Skeletal muscle tissue (tissue), 4 donors: ENCODE measurements around the gene TMEM204. TPM values are rescaled to one million over a fixed set of nuclear protein-coding genes. Genes with fewer than 3 reads are reported as not detected.
A peak's percentile ranks its signal among the peaks of the same experiment; 100 is the strongest.

Experiments used
- H3K27ac ChIP-seq: one replicate; pipeline ENCODE4 v1.7.0; 2013; ENCODE audit warnings: mild to moderate bottlenecking, low read depth, low read length, inconsistent platforms
- H3K27me3 ChIP-seq, 3 donors: one replicate each; pipeline ENCODE4 v1.7.0; 2013; ENCODE audit warnings: low read length in 3 of 3; ENCODE audit not compliant: control insufficient read depth in 3 of 3, insufficient read depth in 3 of 3
- H3K36me3 ChIP-seq, 3 donors: one replicate each; pipeline ENCODE4 v1.7.0; 2013; ENCODE audit warnings: low read length in 3 of 3; ENCODE audit not compliant: control insufficient read depth in 3 of 3, insufficient read depth in 3 of 3
- H3K4me1 ChIP-seq, 3 donors: one replicate each; pipeline ENCODE4 v1.7.0; 2013; ENCODE audit warnings: low read length in 3 of 3, mild to moderate bottlenecking in 3 of 3; ENCODE audit not compliant: control insufficient read depth in 3 of 3, insufficient read depth in 3 of 3
- H3K4me3 ChIP-seq, 3 donors: one replicate each; pipeline ENCODE4 v1.7.0; 2013; ENCODE audit warnings: low read length in 3 of 3
- H3K9ac ChIP-seq, 3 donors: one replicate each; pipeline ENCODE4 v1.7.0; 2013; ENCODE audit warnings: low read length in 3 of 3, mild to moderate bottlenecking in 3 of 3, moderate library complexity in 2 of 3, low read depth in 1 of 3
- H3K9me3 ChIP-seq, 3 donors: one replicate each; pipeline ENCODE4 v1.7.0; 2013; ENCODE audit warnings: low read length in 3 of 3; ENCODE audit not compliant: control insufficient read depth in 3 of 3
- total RNA-seq: library from RNA; depleted of rRNA; stranded (reverse); fragments of >200 nt; gene quantifications from one replicate; pipeline ENCODE4 v1.2.3, GENCODE V29; 2014
- donor health status: Osteomylitis.

TMEM204 gene
- total RNA-seq, 1 donor from 2014 or later: 8.9 TPM

DNA sequence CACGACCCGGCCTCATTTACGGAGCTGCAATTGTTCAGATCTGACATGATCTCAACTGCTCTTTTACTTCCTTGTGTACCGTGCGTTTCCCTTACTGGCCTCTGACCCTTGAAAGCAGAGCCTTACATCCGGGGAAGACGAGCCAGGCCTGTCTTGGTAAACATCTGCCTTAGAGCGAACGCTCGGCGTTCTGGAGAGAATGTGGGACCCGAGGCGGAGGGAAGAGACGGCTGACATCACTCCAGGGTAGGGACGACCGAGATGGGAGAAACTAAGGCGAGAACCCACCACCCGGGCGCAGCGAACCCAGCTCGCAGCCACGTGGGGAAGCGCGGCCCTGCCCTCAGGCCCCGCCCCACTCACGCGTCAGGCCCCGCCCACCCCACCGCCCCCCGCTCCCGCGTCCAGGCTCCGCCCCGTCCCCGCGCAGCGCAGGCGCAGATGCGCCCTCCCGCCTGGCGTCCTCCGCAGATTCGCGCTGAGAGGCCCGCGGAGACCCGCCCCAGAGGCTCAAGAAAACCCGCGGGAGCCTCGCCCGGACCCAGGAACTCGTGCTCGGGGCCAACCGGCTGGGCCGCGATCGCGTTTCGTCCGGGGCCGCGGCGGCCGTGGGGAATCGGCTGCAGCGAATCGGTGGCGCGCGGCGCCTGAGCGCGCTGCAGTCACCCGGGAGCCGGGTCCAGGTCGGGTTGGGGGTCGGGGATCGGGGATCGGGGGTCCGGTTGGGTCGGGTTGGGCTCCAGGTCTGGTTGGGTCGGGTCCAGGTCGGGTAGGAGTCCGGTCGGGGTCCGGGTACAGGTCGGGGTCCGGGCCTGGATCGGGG, 40.3 kb upstream of the TMEM204 start, which contains the start of gene TELO2:
Gene TELO2, plus strand, starts transcription at position 438 of the 823 bp plus-strand sequence. CDS start 922 bp downstream, outside the sequence.
- peaks cover 20 to 22% (median 22%) of the 10 kb centered on the region in 3 donors for H3K4me1 ChIP-seq
- peak within 1 kb of the TSS; percentile 87 for H3K27ac ChIP-seq
- peaks cover 21 to 29% (median 28%) of the 10 kb centered on the region in 3 donors for H3K36me3 ChIP-seq
- H3K9ac ChIP-seq: peak within 1 kb of the TSS; percentile 80 to 90 (median 84)
- H3K9me3 ChIP-seq: no peaks in the 10 kb centered on the region
- peak within 1 kb of the TSS; percentile 81 to 86 (median 86) for H3K4me3 ChIP-seq
- H3K27me3 ChIP-seq: no peaks in the 10 kb centered on the region

DNA sequence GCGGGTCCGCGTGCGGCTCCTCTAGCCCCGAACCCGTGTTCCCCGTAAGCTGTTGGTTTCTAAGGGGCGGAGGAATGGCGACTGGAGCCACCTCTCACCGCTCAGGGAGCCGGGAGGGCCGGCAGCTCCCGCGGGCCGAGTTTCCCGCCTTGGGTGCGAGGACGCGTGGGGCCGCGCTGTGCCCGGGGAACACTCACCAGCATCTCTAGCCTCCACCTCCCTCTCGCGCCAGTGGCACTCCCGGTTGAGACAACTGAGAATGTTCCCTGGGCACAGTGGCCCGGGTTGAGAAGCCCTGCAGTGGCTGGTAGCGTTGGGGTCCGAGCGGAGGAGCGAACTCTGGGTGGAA, 39.7 kb upstream of the TMEM204 start:
- no peaks in the 10 kb centered on the region for H3K9me3 ChIP-seq
- peak overlapping the region; percentile 77 to 90 (median 84) for H3K9ac ChIP-seq
- H3K4me1 ChIP-seq: peaks cover 20 to 22% (median 22%) of the 10 kb centered on the region in 3 donors
- peaks cover 22 to 30% (median 29%) of the 10 kb centered on the region in 3 donors for H3K36me3 ChIP-seq
- peak overlapping the region; percentile 78 to 86 (median 86) for H3K4me3 ChIP-seq
- H3K27ac ChIP-seq: peak overlapping the region; percentile 87
- H3K27me3 ChIP-seq: no peaks in the 10 kb centered on the region

DNA sequence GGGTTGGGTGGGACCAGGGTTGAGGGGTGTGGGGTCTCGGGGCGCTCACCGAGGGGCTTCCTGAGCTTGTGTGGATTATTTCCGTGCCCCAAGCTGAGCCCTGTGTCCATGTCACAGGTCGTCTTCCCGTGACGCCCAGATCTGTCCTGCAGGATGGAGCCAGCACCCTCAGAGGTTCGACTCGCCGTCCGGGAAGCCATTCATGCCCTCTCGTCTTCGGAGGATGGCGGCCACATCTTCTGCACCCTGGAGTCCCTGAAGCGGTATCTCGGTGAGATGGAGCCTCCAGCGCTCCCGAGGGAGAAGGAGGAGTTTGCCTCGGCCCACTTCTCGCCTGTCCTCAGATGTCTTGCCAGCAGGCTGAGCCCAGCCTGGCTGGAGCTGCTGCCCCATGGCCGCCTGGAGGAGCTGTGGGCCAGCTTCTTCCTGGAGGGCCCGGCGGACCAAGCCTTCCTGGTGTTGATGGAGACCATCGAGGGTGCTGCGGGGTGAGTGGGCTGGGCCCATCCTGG, 39.3 kb upstream of the TMEM204 start:
- no peaks in the 10 kb centered on the region for H3K27me3 ChIP-seq
- peak overlapping the region; percentile 77 to 90 (median 84) for H3K9ac ChIP-seq
- peaks cover 20 to 22% (median 22%) of the 10 kb centered on the region in 3 donors for H3K4me1 ChIP-seq
- H3K36me3 ChIP-seq: peaks cover 26 to 35% (median 33%) of the 10 kb centered on the region in 3 donors
- H3K9me3 ChIP-seq: no peaks in the 10 kb centered on the region
- peak overlapping the region; percentile 78 to 86 (median 86) for H3K4me3 ChIP-seq
- H3K27ac ChIP-seq: peak overlapping the region; percentile 87

DNA sequence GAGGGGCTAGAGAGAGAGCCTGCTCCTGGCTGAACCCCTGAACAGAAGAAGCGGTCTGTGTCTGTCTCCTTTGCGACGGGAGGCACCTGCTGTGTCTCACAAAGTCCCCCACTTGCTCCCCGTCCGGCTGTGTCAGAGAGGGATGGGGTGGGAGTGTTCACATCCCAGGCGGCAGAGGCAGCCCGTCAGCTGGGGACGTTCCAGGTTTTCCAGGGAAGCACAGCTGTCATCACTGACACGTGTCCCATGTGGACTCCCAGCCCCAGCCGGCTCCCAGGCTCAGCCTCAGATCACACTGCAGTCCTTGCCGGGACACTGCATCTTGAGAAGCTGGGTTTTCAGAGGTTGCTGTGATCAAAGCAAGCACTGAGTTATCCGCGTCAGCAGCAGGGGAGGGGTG, 38.8 kb upstream of the TMEM204 start:
- Histone ChIP-seq H3K9me3 (no peaks in the 10 kb centered on the region), H3K36me3 (peaks cover 30 to 38% (median 37%) of the 10 kb centered on the region in 3 donors), H3K27ac (no peak overlapping the region), H3K9ac (peak overlapping the region in 1 of 3 donors; percentile 45), H3K4me3 (peak overlapping the region in 1 of 3 donors; percentile 78), H3K4me1 (peaks cover 20 to 22% (median 22%) of the 10 kb centered on the region in 3 donors), H3K27me3 (no peaks in the 10 kb centered on the region)

DNA sequence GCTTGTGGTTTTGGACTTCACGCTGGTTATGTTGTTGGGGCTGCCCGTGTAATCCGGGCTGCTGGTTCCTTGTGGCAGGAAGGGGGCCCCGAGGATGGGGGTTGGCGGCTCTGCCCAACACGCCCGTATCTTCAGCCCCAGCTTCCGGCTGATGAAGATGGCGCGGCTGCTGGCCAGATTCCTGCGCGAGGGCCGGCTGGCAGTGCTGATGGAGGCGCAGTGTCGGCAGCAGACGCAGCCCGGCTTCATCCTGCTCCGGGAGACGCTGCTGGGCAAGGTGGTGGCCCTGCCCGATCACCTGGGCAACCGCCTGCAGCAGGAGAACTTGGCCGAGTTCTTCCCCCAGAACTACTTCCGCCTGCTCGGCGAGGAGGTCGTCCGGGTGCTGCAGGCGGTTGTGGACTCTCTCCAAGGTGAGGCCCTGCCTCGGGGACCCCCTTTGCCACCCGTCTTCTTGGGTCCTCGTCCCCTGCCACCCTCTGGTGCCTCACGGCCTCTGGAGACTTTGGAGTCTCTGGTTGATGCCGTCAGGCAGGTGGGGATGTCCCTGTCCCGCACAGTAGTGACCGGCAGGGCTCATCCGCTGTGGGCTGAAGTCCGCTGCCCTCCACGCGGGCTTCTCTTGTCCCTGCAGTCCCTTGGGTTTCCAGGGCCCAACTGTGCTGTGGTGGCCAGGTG, 38.1 kb upstream of the TMEM204 start:
- Histone ChIP-seq H3K36me3 (peaks cover 34 to 44% (median 43%) of the 10 kb centered on the region in 3 donors), H3K4me3 (no peak overlapping the region), H3K9me3 (no peaks in the 10 kb centered on the region), H3K9ac (no peak overlapping the region), H3K27me3 (no peaks in the 10 kb centered on the region), H3K27ac (no peak overlapping the region), H3K4me1 (peaks cover 20 to 22% (median 22%) of the 10 kb centered on the region in 3 donors)

DNA sequence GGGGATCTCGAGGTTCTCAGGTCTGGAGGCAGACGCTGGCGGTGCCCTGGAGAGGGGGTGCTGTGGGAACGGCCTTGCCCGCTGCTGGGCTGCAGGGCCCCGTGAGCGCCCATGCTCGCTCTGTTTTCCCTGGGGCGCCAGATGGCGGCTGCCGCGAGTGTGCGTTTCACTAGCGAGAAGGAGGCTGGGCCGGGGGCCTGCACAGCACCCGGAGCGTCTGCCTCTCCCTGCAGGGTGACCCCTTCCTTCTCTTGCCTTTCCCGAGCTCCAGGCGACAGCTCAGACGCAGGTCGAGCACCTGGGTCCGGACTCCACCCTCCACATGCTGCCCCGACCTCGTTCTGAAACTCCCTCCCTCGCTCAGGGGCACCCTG, 37.6 kb upstream of the TMEM204 start:
- H3K9ac ChIP-seq: no peak overlapping the region
- no peak overlapping the region for H3K27ac ChIP-seq
- H3K4me3 ChIP-seq: no peak overlapping the region
- H3K9me3 ChIP-seq: no peaks in the 10 kb centered on the region
- H3K4me1 ChIP-seq: peaks cover 20 to 22% (median 22%) of the 10 kb centered on the region in 3 donors
- H3K36me3 ChIP-seq: peaks cover 34 to 48% (median 47%) of the 10 kb centered on the region in 3 donors
- no peaks in the 10 kb centered on the region for H3K27me3 ChIP-seq

DNA sequence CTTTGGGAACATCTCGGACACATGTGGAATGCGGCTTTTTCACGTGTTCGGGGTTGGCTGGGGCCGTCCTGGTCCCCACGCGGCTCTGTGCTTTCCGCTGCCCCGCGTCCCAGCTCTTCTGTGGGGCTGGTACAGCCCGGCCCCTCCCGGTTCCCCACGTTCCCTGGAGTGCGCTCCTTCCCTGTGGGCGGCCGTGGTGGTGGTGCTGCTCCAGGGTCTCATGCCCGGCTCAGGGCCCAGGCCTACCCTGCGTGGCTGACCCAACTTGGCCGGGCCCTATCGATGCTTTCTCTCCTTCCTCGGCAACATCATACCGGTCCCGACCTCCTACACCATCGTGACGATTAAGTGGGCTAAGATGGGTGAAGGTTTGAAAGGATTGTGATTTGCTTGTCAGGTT, 37.0 kb upstream of the TMEM204 start:
- Histone ChIP-seq H3K4me3 (no peak overlapping the region), H3K9me3 (no peaks in the 10 kb centered on the region), H3K4me1 (peaks cover 20 to 22% (median 22%) of the 10 kb centered on the region in 3 donors), H3K27ac (no peak overlapping the region), H3K27me3 (no peaks in the 10 kb centered on the region), H3K36me3 (peaks cover 37 to 52% (median 51%) of the 10 kb centered on the region in 3 donors), H3K9ac (no peak overlapping the region)

DNA sequence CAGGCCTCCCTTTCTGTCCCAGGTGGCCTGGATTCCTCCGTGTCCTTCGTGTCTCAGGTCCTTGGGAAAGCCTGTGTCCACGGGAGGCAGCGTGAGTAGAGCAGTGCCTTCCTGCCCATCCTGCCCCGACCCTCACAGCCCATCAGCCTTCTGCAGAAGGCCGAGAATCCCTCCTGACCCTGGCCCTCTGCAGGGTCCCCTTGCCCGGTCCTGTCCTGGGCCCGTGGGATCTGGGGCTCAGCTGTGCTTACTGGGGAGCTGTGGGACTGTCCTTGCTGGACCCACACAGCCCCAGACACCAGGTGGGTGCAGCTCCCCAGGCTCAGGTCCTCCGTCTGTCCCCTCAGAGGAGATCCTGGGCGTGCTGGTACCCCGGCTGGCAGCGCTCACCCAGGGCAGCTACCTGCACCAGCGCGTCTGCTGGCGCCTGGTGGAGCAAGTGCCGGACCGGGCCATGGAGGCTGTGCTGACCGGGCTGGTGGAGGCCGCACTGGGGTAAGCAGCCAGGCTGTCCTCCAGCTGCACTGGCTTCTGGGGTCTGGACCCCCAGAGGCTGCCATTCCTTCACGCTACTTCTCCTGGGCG, 36.4 kb upstream of the TMEM204 start:
- Histone ChIP-seq H3K9me3 (no peaks in the 10 kb centered on the region), H3K27ac (no peak overlapping the region), H3K4me1 (peaks cover 20 to 22% (median 22%) of the 10 kb centered on the region in 3 donors), H3K36me3 (peaks cover 43 to 59% (median 58%) of the 10 kb centered on the region in 3 donors), H3K27me3 (no peaks in the 10 kb centered on the region), H3K9ac (no peak overlapping the region), H3K4me3 (no peak overlapping the region)

DNA sequence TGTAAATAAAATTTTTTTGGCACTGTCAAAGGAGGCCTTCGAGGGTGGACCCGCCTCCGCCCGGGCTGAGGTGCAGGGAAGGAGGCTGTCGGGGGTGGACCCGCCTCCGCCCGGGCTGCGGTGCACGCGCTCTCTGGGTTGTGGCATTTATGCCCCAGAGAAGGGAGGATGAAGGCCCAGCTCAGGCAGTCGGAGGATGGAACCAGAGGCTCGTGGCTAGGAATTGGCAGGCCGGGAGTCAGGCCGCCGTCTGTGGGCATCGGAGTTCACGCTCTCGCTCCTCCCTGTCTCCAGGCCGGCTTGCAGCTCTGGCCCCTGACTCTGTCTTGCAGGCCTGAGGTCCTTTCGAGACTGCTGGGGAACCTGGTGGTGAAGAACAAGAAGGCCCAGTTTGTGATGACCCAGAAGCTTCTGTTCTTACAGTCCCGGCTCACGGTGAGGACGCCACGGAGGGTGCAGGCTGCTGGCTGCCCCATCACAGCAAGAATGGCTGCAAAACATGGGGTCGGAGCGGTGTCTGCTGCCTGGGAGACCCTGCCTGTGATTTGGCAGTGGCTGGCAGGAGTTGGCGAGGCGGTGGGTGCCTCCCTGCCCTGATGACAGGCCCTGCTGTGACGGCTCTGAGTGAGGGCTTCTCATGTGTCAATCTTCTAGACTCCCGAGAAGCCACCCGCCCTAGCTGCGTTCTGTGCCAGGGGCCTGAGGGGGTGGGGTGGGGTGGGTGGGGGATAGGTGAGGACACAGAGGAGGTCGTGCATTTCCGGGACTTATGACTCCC, 34.4 kb upstream of the TMEM204 start:
- Histone ChIP-seq H3K4me3 (no peak overlapping the region), H3K4me1 (peaks cover 9 to 12% (median 10%) of the 10 kb centered on the region in 3 donors), H3K27ac (no peak overlapping the region), H3K9ac (no peak overlapping the region), H3K27me3 (no peaks in the 10 kb centered on the region), H3K9me3 (no peaks in the 10 kb centered on the region), H3K36me3 (peaks cover 53 to 75% (median 71%) of the 10 kb centered on the region in 3 donors)
